Mesothelial cell of epicardium (in vitro differentiated cells): ENCODE results near the gene RNPS1. TPM values are rescaled to one million over a fixed set of nuclear protein-coding genes. Genes with fewer than 3 reads are reported as not detected.

Experiments used
- DNase-seq, 2 experiments: peaks; one replicate each; pipeline ENCODE4 v3.0.0; 2021; ENCODE audit warnings: low spot score in 2 of 2; ENCODE audit not compliant: unreplicated experiment in 2 of 2
- H3K27ac Mint-ChIP-seq: 2 replicates; pipeline ENCODE4 v1.8.0; 2021; ENCODE audit warnings: mixed read lengths
- H3K27me3 Mint-ChIP-seq: 2 replicates; pipeline ENCODE4 v1.8.0; 2021; ENCODE audit warnings: low read depth, mixed read lengths
- H3K36me3 Mint-ChIP-seq: 2 replicates; pipeline ENCODE4 v1.8.0; 2021; ENCODE audit warnings: mixed read lengths
- H3K4me1 Mint-ChIP-seq: 2 replicates; pipeline ENCODE4 v1.8.0; 2021; ENCODE audit warnings: mixed read lengths
- H3K4me3 Mint-ChIP-seq: 2 replicates; pipeline ENCODE4 v1.8.0; 2021; ENCODE audit warnings: mild to moderate bottlenecking, moderate library complexity, mixed read lengths
- H3K9me3 Mint-ChIP-seq: 2 replicates; pipeline ENCODE4 v1.8.0; 2021; ENCODE audit warnings: mixed read lengths
- CTCF ChIP-seq: fragments of 200-600 bp; sonication (generic); IDR thresholded peaks from one replicate; pipeline ENCODE4 v1.5.0; 2021; ENCODE audit warnings: antibody characterized with exemption; ENCODE audit not compliant: unreplicated experiment
- total RNA-seq: library from RNA; stranded (reverse); gene quantifications from 3 replicates; pipeline ENCODE4 v1.2.1, GENCODE V29; 2021

Gene RNPS1
- total RNA-seq, 1 donor from 2014 or later, result 229 TPM

DNA sequence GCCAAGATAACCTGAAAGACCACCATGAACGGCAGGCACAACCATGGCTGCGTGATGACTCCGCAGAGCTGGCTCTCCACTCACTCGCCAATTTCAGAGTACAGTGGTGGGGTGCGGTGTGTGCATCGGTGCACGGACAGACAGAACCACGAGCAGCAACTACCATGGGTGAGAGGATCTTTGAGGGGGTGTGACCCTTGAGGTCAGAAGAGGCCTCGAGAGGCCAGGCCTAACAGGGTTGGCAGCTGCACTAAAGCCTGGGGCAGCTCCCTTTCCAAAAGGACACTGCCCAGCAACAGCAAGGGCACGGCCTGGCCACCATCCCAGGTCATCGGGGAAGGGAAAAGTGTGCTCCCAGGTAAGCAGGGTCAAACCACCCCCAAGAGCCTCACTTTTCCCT is 14.6 kb downstream of the RNPS1 start:
- Mint-ChIP-seq H3K27me3 (no peaks in the 10 kb centered on the region), H3K27ac (peak overlapping the region; percentile 77), H3K4me1 (peaks cover 7% of the 10 kb centered on the region), H3K9me3 (no peaks in the 10 kb centered on the region), H3K4me3 (no peak overlapping the region), H3K36me3 (peaks cover 32% of the 10 kb centered on the region)
- no peak for TF ChIP-seq CTCF
- DNase-seq, result no peak

DNA sequence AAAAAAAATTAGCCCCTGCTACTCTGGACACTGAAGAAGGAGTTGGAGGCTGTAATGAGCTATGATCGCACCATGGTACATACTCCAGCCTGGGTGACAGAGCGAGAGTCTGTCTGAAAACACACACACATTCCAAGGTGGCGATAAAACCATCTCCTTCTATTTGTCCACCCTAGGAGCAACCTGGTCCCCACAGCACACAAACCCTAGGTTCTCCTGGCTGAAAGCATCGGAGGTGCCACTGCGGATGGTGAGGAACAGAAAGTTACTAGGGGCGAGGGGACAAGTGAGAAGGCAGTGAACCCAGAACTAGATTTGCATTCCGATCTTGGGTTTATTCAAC is 15.1 kb downstream of the RNPS1 start:
- no peak for TF ChIP-seq CTCF

DNA sequence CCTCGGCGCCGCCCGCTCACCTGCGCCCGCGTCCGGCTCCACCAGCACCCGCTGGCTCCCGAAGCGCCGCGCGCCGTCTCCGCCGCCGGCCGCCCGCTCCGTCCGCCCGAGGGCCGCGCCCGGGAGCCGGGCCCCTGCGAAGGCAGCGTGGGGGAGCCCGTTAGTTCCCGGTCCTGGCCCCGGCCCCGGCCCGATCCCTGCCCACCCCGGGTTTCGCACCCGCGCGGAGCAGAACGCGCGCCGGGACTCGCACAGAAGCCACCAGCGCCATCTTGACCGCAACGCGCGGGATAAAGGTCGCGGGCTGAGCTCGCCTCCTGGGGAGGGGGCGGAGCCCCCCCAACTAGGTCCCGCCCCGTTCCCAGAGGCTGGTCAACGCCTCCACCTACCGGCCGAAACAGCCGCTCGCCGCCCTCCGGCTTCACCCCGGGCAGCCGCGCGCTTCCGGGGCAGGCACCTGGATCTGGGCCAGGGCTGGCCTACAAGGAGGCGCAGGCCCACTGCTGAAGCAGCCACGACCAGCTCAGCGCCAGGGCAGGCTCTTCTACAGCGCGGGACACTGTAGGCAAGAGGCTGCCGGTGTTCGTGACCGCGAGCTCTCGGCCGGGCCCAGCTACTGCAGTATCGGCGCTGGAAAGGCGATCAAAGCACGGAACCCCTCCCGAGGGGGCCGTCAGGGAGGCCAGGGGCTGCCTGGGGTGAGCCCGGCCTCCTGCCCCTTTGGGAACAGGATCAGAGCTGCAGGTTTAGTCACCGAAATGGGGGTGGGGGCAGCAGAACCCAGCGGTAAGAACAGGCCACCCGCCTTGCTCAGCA is 16.4 kb downstream of the RNPS1 start, which contains the start of gene ECI1:
Gene ECI1 (minus strand): TSS at position 292 of the 816 bp plus-strand sequence. CDS start 21 bp downstream, at position 271.
- Mint-ChIP-seq H3K27me3 (no peaks in the 10 kb centered on the region), H3K27ac (peak within 1 kb of the TSS; percentile 89)
- DNase-seq, result peak; percentile 75 to 88

More for the DNA sequence above, 15.1 kb downstream of the RNPS1 start:
- Mint-ChIP-seq H3K27ac (peak overlapping the region; percentile 77), H3K36me3 (peaks cover 30% of the 10 kb centered on the region), H3K4me3 (no peak overlapping the region), H3K9me3 (no peaks in the 10 kb centered on the region), H3K4me1 (peaks cover 7% of the 10 kb centered on the region), H3K27me3 (no peaks in the 10 kb centered on the region)
- DNase-seq, result no peak

GRCh38 chr16:2250652-2251295 is 17.2 kb downstream of the RNPS1 start:
- Mint-ChIP-seq H3K4me3 (peak overlapping the region; percentile 82), H3K27ac (peak overlapping the region; percentile 89), H3K27me3 (no peaks in the 10 kb centered on the region), H3K4me1 (peaks cover 7% of the 10 kb centered on the region), H3K9me3 (no peaks in the 10 kb centered on the region), H3K36me3 (peaks cover 19% of the 10 kb centered on the region)
- no peak for TF ChIP-seq CTCF
- DNase-seq, result no peak

More for the DNA sequence above, 16.4 kb downstream of the RNPS1 start, which contains the start of gene ECI1:
- Mint-ChIP-seq H3K9me3 (no peaks in the 10 kb centered on the region), H3K36me3 (peaks cover 23% of the 10 kb centered on the region), H3K4me1 (peaks cover 7% of the 10 kb centered on the region), H3K4me3 (peak within 1 kb of the TSS; percentile 82)
- peak; percentile 32 for TF ChIP-seq CTCF

DNA sequence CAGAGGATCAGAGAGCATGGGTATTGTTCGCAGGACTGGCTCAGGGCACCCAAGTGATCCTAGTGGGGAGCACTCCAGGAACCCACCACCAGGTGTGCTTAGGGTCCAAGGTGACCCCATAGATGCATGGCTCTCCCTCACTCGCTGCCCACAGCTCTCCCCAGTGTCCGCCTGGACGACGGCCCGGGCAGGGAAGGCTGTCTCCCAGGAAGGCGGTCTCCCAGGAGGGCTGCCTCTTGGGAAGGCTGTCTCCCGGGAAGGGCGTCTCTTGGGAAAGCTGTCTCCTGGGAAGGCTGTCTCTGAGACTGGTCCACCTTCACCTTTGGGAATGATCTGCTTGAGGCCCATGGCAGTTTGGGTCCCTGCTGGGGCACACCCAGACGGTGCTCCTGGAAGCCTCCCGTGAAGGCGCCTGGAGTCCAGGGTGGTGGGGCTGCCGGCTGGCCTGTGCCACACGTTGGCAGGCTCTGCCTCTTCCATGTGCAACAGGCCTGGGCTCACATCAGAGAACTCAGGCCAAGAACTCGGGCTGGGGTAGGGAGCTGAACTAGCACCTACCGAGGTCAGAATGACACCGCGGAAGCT is 21.5 kb downstream of the RNPS1 start:
- peaks cover 8% of the 10 kb centered on the region for H3K36me3 Mint-ChIP-seq
- no peaks in the 10 kb centered on the region for H3K27me3 Mint-ChIP-seq
- H3K4me3 Mint-ChIP-seq, result no peak overlapping the region
- DNase-seq, result no peak
- H3K27ac Mint-ChIP-seq, result no peak overlapping the region
- H3K9me3 Mint-ChIP-seq, result no peaks in the 10 kb centered on the region
- no peak for TF ChIP-seq CTCF
- peaks cover 7% of the 10 kb centered on the region for H3K4me1 Mint-ChIP-seq
